Lower leg skin (tissue), 4 donors: ENCODE results near the gene TNFRSF13B. TPM values are rescaled to one million over a fixed set of nuclear protein-coding genes. Genes with fewer than 3 reads are reported as not detected.

Experiments used
- DNase-seq, 2 donors: peaks; one replicate each; pipeline ENCODE4 v3.0.0-alpha.2; 2019; ENCODE audit warnings: low spot score in 2 of 2
- H3K4me3 ChIP-seq: fragments of 200-600 bp; sonication (generic); 2 replicates; pipeline ENCODE4 v1.5.1; 2017; ENCODE audit warnings: mild to moderate bottlenecking, low read depth; ENCODE audit not compliant: poor library complexity, severe bottlenecking
- POLR2A ChIP-seq, 2 donors: fragments of 450-650 bp; IDR thresholded peaks; one replicate each; pipeline ENCODE4 v1.6.1; 2016 to 2017; ENCODE audit warnings: antibody characterized with exemption in 2 of 2, mild to moderate bottlenecking in 1 of 2, moderate library complexity in 1 of 2
- WGBS, 2 donors: methylation state at CpG; one replicate each; pipeline ENCODE4 v1.1.5; 2018; 5-methylcytosine and 5-hydroxymethylcytosine counted together
- intact Hi-C: fragments of 100-400 bp; cut with DNase I; formaldehyde crosslinking; loops from one replicate; pipeline ENCODE4 v1.15.0; 2023; ENCODE audit warnings: low total_unique reads
- total RNA-seq, 4 donors: library from RNA; depleted of rRNA; stranded (reverse); fragments of >200 nt; gene quantifications; one replicate each; pipeline ENCODE4 v1.1.0, GENCODE V29; 2016
- TF ChIP-seq, protein P1 (sequence below), 3 donors: fragments of 450-650 bp; IDR thresholded peaks; one replicate each; pipeline ENCODE4 v1.5.1; 2016; ENCODE audit warnings: antibody characterized with exemption in 3 of 3, mild to moderate bottlenecking in 3 of 3, moderate library complexity in 2 of 3

TNFRSF13B gene
- total RNA-seq, 4 donors from 2014 or later = not detected

DNA sequence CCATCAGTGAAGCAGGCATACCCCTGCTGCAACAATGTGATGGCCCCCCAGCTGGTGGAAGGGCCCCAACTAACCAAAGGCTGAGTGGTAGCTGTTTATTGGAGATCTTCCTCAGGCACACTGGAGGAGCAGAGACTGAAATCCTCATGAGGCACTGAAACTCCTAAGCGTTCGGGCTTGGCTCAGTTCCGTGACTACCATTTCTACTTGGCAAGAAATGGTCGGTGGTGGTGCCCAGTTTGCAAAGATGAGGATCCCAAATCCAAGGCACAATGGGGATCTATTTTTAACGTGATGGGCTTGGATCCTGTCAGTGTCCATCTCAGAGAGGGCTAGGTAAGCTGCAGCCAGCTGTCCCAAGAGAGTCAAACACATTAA, 82.8 kb downstream of the TNFRSF13B start:
- DNase-seq = no peak
- WGBS, 2 donors = 87 to 90% methylated on average over 5 of the region's 5 CpGs
- no peak overlapping the region for H3K4me3 ChIP-seq
- no peak for TF ChIP-seq POLR2A (IDR thresholded peaks at IDR 0.05)
- TF ChIP-seq, protein P1, sequence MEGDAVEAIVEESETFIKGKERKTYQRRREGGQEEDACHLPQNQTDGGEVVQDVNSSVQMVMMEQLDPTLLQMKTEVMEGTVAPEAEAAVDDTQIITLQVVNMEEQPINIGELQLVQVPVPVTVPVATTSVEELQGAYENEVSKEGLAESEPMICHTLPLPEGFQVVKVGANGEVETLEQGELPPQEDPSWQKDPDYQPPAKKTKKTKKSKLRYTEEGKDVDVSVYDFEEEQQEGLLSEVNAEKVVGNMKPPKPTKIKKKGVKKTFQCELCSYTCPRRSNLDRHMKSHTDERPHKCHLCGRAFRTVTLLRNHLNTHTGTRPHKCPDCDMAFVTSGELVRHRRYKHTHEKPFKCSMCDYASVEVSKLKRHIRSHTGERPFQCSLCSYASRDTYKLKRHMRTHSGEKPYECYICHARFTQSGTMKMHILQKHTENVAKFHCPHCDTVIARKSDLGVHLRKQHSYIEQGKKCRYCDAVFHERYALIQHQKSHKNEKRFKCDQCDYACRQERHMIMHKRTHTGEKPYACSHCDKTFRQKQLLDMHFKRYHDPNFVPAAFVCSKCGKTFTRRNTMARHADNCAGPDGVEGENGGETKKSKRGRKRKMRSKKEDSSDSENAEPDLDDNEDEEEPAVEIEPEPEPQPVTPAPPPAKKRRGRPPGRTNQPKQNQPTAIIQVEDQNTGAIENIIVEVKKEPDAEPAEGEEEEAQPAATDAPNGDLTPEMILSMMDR (IDR thresholded peaks at IDR 0.05) = no peak
- intact Hi-C loops = no loop called here

Other genes starting within 250 kb of the TNFRSF13B start
- 100 to 1,000 TPM; 128 to 217 (median 141) TPM for gene MPRIP, start 70.3 kb upstream of the TNFRSF13B start, total RNA-seq
- gene PLD6, start 234.2 kb upstream of the TNFRSF13B start, total RNA-seq = 1 to 10 TPM; 4.2 to 7.0 (median 5.0) TPM